PC-3 (cell line): ENCODE measurements around the gene TMEM161A. TPM values are rescaled to one million over a fixed set of nuclear protein-coding genes. Genes with fewer than 3 reads are reported as not detected.
"Not testable (repeated sequence)": the region's sequence is repeated elsewhere in the genome, so short reads cannot be mapped to it uniquely, and the experiment has no call there.

ENCODE experiments used
- ATAC-seq: fragments of 200-7000 bp; cut with Tn5 transposase; 2 replicates; pipeline ENCODE4 v1.9.1; 2020; ENCODE audit warnings: mild to moderate bottlenecking, moderate library complexity
- BruUV-seq: library from RNA; stranded (reverse); fragments of 400-500 nt; replicated peaks from 2 replicates; lab custom pipeline; 2021; lab: Mats Ljungman, UMichigan
- CTCF ChIA-PET: fragments of 300-600 bp; sonication (Branson Sonifier 250); formaldehyde crosslinking; loops from one replicate; lab custom pipeline; 2022; ENCODE audit warnings: antibody characterized with exemption; lab: Charles Lee
- POLR2A ChIA-PET: fragments of 300-600 bp; sonication (Branson Sonifier 250); formaldehyde crosslinking; loops from one replicate; lab custom pipeline; 2022; ENCODE audit warnings: antibody characterized with exemption; ENCODE audit not compliant: unreplicated experiment; lab: Charles Lee
- DNase-seq: peaks from one replicate; pipeline ENCODE4 v3.0.0-alpha.2; 2015
- H2AFZ ChIP-seq: fragments of 300-600 bp; sonication (generic); 2 replicates; pipeline ENCODE4 v1.6.0; 2016; ENCODE audit warnings: antibody characterized with exemption, low read length
- H3F3A ChIP-seq: fragments of 300-600 bp; sonication (generic); one replicate; pipeline ENCODE4 v1.6.0; 2017; ENCODE audit warnings: antibody characterized with exemption, low read length, control low read depth, mild to moderate bottlenecking; ENCODE audit not compliant: unreplicated experiment
- H3K27ac ChIP-seq: fragments of 300-600 bp; sonication (generic); 2 replicates; pipeline ENCODE4 v1.5.1; 2016; ENCODE audit warnings: mild to moderate bottlenecking, low read length
- H3K27me3 ChIP-seq: fragments of 300-600 bp; sonication (generic); 2 replicates; pipeline ENCODE4 v1.6.1; 2016; ENCODE audit warnings: low read length, mixed read lengths
- H3K36me3 ChIP-seq: fragments of 300-600 bp; sonication (generic); 2 replicates; pipeline ENCODE4 v1.6.1; 2016; ENCODE audit warnings: low read depth, mixed run types, low read length, mixed read lengths
- H3K4me1 ChIP-seq: fragments of 300-600 bp; sonication (generic); 2 replicates; pipeline ENCODE4 v1.5.1; 2016; ENCODE audit warnings: low read length; ENCODE audit not compliant: insufficient read depth
- H3K4me2 ChIP-seq: fragments of 300-600 bp; sonication (generic); 2 replicates; pipeline ENCODE4 v1.6.0; 2016; ENCODE audit warnings: low read length
- H3K4me3 ChIP-seq: fragments of 300-600 bp; sonication (generic); 2 replicates; pipeline ENCODE4 v1.5.1; 2016; ENCODE audit warnings: mild to moderate bottlenecking, low read length, mixed read lengths
- H3K79me2 ChIP-seq: fragments of 300-600 bp; sonication (generic); 2 replicates; pipeline ENCODE4 v1.6.1; 2017; ENCODE audit warnings: low read length, mixed read lengths
- H3K9ac ChIP-seq: fragments of 300-600 bp; sonication (generic); 2 replicates; pipeline ENCODE4 v1.6.0; 2016; ENCODE audit warnings: mild to moderate bottlenecking, low read length
- H3K9me2 ChIP-seq: fragments of 300-600 bp; sonication (generic); replicated peaks from 2 replicates; pipeline ENCODE4 v1.6.1; 2016; ENCODE audit warnings: mixed run types, low read length, mixed read lengths
- H3K9me3 ChIP-seq: fragments of 300-600 bp; sonication (generic); 2 replicates; pipeline ENCODE4 v1.6.1; 2016; ENCODE audit warnings: low read length, mixed read lengths
- H4K20me1 ChIP-seq: fragments of 300-600 bp; sonication (generic); 2 replicates; pipeline ENCODE4 v1.6.1; 2016; ENCODE audit warnings: low read length, mixed read lengths
- CTCF ChIP-seq: fragments of 300-600 bp; sonication (generic); conservative IDR thresholded peaks from 2 replicates; pipeline ENCODE4 v1.5.1; 2017; ENCODE audit warnings: antibody characterized with exemption, low read depth, mild to moderate bottlenecking, low read length
- EZH2 ChIP-seq: fragments of 300-600 bp; sonication (generic); IDR thresholded peaks from one replicate; pipeline ENCODE4 v1.6.1; 2017; ENCODE audit warnings: antibody characterized with exemption, mild to moderate bottlenecking, low read length; ENCODE audit not compliant: unreplicated experiment
- EZH2phosphoT487 ChIP-seq: fragments of 300-600 bp; sonication (generic); IDR thresholded peaks from 2 replicates; pipeline ENCODE4 v1.6.1; 2018; ENCODE audit warnings: mild to moderate bottlenecking, antibody characterized with exemption, low read length, borderline replicate concordance
- intact Hi-C: fragments of 100-400 bp; cut with micrococcal nuclease; formaldehyde crosslinking; loops from 2 replicates; pipeline ENCODE4 v1.9.0; 2023
- total RNA-seq: library from RNA; depleted of rRNA; stranded (reverse); fragments of >200 nt; gene quantifications from 2 replicates; pipeline ENCODE4 v1.2.3, GENCODE V29; 2014

TMEM161A gene
- total RNA-seq, 1 experiment from 2014 or later, result 49.9 TPM

- H3K4me2 ChIP-seq, result no peak overlapping the region
- no peak for DNase-seq
- no peaks in the 10 kb centered on the region for H3K9me2 ChIP-seq
- H3K4me3 ChIP-seq, result no peak overlapping the region
- H3F3A ChIP-seq, result no peaks in the 10 kb centered on the region
- no peak overlapping the region for H3K27ac ChIP-seq
- H3K79me2 ChIP-seq, result 0 out of 2 replicates have a peak, but pooled peaks cover under 1% of the 10 kb centered on the region
- TF ChIP-seq EZH2 (no peak), CTCF (no peak)
- no peak overlapping the region for H3K9ac ChIP-seq
- no peaks in the 10 kb centered on the region for H4K20me1 ChIP-seq
- no peaks in the 10 kb centered on the region for H3K27me3 ChIP-seq
- BruUV-seq, result no TSS peak
- POLR2A ChIA-PET, result no interaction called here
- intact Hi-C loops, result no loop called here
- H2AFZ ChIP-seq, result no peak overlapping the region
- CTCF ChIA-PET, result no interaction called here
- peaks cover 25% of the 10 kb centered on the region for H3K36me3 ChIP-seq
- no peaks in the 10 kb centered on the region for H3K4me1 ChIP-seq
- no peak for ATAC-seq
- H3K9me3 ChIP-seq, result no peaks in the 10 kb centered on the region
These were observed 41.5 kb upstream of the TMEM161A start for GRCh38 chr19:19179548-19180441.

GRCh38 chr19:19176950-19177349 lies 38.7 kb upstream of the TMEM161A start:
- TF ChIP-seq CTCF (no peak), EZH2 (no peak), EZH2phosphoT487 (no peak)
- Histone ChIP-seq H3K27me3 (no peaks in the 10 kb centered on the region), H3K9ac (no peak overlapping the region), H3F3A (no peaks in the 10 kb centered on the region), H3K9me3 (no peaks in the 10 kb centered on the region), H3K4me1 (no peaks in the 10 kb centered on the region), H3K4me3 (no peak overlapping the region), H4K20me1 (no peaks in the 10 kb centered on the region), H3K36me3 (peaks cover 18% of the 10 kb centered on the region), H3K4me2 (no peak overlapping the region), H3K79me2 (no peaks in the 10 kb centered on the region), H3K27ac (no peak overlapping the region), H2AFZ (no peak overlapping the region), H3K9me2 (no peaks in the 10 kb centered on the region)
- intact Hi-C loops, result no loop called here
- no peak for DNase-seq
- no TSS peak for BruUV-seq
- POLR2A ChIA-PET, result no interaction called here
- no peak for ATAC-seq
- CTCF ChIA-PET, result no interaction called here

- DNase-seq, H3F3A ChIP-seq, H3K4me2 ChIP-seq, ATAC-seq, H3K4me3 ChIP-seq, H3K9me2 ChIP-seq, H3K9me3 ChIP-seq, CTCF ChIA-PET, H3K27ac ChIP-seq, POLR2A ChIA-PET, H3K36me3 ChIP-seq, intact Hi-C loops, H4K20me1 ChIP-seq, H3K9ac ChIP-seq, H3K79me2 ChIP-seq, H2AFZ ChIP-seq, H3K27me3 ChIP-seq, H3K4me1 ChIP-seq, BruUV-seq: not testable (repeated sequence)
These were observed 35.0 kb upstream of the TMEM161A start for GRCh38 chr19:19173243-19173642.
